Rectal smooth muscle tissue (tissue), 1 donor: ENCODE results near the gene SEMA4D.

Source experiments
- H3K27ac ChIP-seq: one replicate; pipeline ENCODE4 v1.7.0; 2013; ENCODE audit warnings: low read depth, low read length, inconsistent platforms
- H3K27me3 ChIP-seq: one replicate; pipeline ENCODE4 v1.7.0; 2013; ENCODE audit warnings: low read length; ENCODE audit not compliant: control insufficient read depth, insufficient read depth
- H3K36me3 ChIP-seq: one replicate; pipeline ENCODE4 v1.7.0; 2013; ENCODE audit warnings: low read length; ENCODE audit not compliant: control insufficient read depth, insufficient read depth
- H3K4me1 ChIP-seq: one replicate; pipeline ENCODE4 v1.7.0; 2013; ENCODE audit warnings: low read length; ENCODE audit not compliant: control insufficient read depth, insufficient read depth
- H3K4me3 ChIP-seq: one replicate; pipeline ENCODE4 v1.7.0; 2013; ENCODE audit warnings: low read length
- H3K9ac ChIP-seq: one replicate; pipeline ENCODE4 v1.7.0; 2013; ENCODE audit warnings: low read length

The SEMA4D gene

DNA sequence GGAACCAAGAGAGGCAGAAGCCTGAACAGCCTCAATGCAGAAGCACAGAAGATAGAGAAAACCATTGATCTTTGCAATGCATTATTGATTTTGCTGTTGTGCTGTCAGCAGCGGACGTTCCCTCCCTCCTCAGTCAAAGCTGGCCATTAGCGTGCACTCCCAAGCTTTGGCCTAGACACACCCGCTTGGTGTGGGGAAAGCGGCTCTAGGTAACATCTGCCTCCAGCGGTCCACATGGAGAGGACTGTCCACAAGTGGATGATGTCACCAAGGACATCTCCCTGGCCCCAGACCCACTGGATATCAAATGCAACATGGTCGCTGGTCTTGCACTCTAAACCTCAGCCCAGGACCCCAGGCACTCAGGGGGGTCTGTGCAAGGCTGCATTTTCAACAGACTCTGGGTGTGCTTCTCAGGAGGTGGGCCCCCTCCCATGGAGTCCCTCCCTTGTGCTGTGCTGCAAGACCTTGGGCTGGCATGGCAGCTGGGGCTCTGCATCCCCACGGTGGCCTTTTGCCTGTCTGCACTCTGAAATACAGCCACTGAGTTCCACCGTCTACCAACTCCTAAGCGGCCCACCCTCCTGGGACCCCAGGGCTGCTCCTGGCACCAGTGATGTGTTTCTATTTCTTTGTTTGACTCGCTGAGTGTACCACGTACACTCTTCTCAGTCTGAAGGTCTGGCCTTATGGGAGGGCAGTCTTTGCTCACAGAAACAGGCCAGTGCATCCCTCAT is 1.9 kb downstream of the SEMA4D start:
- Histone ChIP-seq H3K27ac (no peak overlapping the region), H3K27me3 (no peaks in the 10 kb centered on the region), H3K9ac (no peak overlapping the region), H3K4me1 (peaks cover 3% of the 10 kb centered on the region), H3K4me3 (peak overlapping the region; percentile 67), H3K36me3 (no peaks in the 10 kb centered on the region)

DNA sequence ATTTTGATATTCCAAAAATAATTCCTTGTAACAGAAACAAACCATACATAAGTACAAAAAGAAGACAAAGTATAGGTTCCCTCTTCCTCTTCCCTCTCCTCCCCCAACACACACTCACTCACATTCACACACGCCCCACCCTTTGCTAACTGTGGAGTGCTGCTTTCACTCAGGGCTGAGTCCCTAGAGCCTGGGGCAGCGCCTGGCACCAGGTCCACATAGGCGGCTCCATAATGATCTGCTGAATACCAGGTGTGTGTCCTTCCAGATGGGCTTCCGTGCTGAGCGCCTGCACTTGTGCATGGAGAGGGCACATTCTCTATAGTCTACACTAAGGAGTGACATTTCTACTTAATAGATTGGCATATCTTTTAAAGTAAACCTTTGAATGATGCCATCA is 3.7 kb downstream of the SEMA4D start:
- Histone ChIP-seq H3K27me3 (no peaks in the 10 kb centered on the region), H3K9ac (no peak overlapping the region), H3K4me3 (no peak overlapping the region), H3K27ac (no peak overlapping the region), H3K4me1 (peaks cover 3% of the 10 kb centered on the region), H3K36me3 (no peaks in the 10 kb centered on the region)

DNA sequence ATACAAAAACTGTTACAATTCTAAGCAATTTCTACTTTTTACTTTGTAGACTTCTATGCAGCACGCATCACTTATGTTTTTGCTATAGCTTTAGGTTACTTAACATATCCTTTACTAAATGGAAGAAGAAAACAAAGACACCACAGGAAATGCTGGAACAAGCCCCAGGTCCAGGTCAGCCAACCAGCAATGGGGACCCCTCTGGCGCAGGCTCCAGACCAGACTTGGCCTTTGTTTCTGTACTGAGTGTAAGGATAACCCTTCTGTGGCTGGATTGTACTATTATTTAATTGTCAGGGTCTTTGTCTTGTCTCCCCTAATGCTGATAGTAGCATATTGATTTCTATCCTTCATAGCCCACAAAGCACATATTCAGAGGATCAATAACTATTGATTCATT is 4.2 kb downstream of the SEMA4D start:
- no peaks in the 10 kb centered on the region for H3K27me3 ChIP-seq
- no peak overlapping the region for H3K27ac ChIP-seq
- H3K4me1 ChIP-seq = peaks cover 3% of the 10 kb centered on the region
- no peak overlapping the region for H3K4me3 ChIP-seq
- no peak overlapping the region for H3K9ac ChIP-seq
- H3K36me3 ChIP-seq = no peaks in the 10 kb centered on the region

DNA sequence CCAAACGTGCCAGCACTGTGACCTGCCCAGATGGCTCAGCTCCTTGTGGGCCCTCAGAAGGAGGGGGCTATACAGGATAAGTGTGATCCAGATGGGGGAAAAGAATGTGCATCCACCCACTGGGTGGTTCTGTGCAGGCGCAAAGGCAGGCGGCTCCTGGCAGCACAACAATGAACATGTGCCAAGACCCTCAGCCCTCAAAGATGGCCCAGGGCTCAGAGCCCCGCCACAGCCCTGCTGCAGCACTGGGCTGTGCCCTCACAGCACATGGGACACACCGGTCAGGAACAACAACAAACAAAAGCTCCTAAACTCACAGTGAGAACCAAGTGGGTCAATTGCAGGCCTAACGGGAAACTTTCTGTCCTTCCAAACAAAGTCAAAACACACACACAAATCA is 4.7 kb downstream of the SEMA4D start:
- Histone ChIP-seq H3K27me3 (no peaks in the 10 kb centered on the region), H3K27ac (no peak overlapping the region), H3K36me3 (no peaks in the 10 kb centered on the region), H3K4me1 (peaks cover under 1% of the 10 kb centered on the region), H3K9ac (no peak overlapping the region), H3K4me3 (no peak overlapping the region)

DNA sequence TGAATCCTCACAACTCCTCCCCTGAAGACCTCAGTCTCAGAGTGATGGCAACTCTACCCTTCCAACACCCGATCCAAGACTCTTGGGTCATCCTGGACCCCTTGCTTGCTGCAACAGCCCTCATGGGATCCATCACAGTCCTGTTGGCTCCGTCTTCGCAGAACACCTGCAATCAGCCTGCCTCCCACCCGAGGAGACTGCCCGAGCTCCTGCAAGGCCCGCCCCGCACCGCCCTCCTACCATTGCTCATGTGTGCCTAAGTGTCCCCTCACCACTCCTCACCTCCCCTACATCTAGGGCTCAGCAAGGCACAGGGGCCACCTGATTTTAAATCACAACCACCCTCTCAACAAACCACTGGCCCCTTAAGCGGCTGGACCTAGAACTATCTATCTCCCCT is 5.3 kb downstream of the SEMA4D start:
- H3K4me3 ChIP-seq = no peak overlapping the region
- H3K36me3 ChIP-seq = no peaks in the 10 kb centered on the region
- no peak overlapping the region for H3K27ac ChIP-seq
- H3K4me1 ChIP-seq = no peaks in the 10 kb centered on the region
- no peak overlapping the region for H3K9ac ChIP-seq
- H3K27me3 ChIP-seq = no peaks in the 10 kb centered on the region

DNA sequence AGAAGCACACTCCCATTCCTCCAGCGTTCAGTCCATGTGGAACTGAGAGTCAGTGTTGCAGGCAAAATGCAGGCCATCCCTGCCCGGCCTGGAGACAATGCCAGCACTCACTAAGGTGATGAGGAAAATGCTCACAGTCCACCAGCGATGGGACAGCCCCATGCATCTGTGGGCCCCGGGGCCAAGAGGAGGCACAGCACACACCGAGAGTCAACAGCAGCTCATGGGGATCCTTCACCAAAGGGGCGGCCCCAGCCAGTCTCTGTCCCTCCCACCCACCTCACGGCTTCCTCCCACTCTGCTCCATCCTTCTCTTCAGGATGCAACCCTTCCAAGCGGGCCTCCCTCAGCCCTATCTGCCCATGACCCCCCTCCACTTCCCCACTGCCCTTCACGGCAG is 6.2 kb downstream of the SEMA4D start:
- no peaks in the 10 kb centered on the region for H3K27me3 ChIP-seq
- no peak overlapping the region for H3K4me3 ChIP-seq
- H3K4me1 ChIP-seq = no peaks in the 10 kb centered on the region
- no peak overlapping the region for H3K27ac ChIP-seq
- no peak overlapping the region for H3K9ac ChIP-seq
- no peaks in the 10 kb centered on the region for H3K36me3 ChIP-seq

DNA sequence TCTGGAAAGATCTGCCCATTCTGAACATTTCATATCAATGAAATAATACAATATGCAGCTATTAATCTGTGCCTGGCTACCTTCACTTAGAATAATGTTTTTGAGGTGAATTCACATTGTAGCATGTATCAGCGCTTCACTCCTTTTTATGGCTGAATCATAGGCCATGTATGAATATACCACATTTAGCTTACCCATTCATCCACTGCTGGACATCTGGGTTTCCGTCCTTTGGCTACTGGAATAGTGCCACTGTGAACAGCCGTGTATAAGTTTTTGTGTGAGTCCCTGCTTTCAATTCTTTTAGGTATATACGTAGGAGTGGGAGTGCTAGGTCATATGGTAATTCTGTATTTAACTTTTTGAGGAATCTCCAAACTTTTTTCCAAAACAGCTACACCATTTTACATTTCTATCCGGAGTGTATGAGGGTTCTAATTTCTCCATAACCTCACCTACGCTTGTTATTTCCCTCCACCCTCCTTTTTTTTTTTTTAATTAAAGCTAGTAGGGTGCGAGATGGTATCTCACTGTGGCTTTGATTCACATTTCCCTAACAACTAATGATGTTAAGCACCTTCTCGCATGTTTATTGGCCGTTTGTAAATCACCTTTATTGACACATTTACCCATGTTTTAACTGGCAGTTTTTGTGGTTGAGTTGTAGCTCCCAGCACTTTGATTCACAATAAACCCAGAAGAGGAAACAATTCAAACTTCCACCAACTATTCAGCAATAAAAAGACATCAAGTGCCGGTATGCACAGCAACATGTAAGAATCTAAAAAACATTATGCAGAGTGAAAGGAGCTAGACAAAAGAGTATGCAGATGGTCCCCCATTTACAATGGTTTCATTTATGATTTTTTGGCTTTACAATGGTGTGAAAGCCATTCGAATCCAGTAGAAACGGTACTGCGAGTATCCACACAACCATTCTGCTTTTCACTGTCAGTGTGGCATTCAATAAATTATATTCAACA is 8.1 kb downstream of the SEMA4D start:
- no peaks in the 10 kb centered on the region for H3K4me1 ChIP-seq
- no peaks in the 10 kb centered on the region for H3K36me3 ChIP-seq
- H3K27me3 ChIP-seq = no peaks in the 10 kb centered on the region
- H3K9ac ChIP-seq = no peak overlapping the region
- H3K4me3 ChIP-seq = no peak overlapping the region
- H3K27ac ChIP-seq = no peak overlapping the region

DNA sequence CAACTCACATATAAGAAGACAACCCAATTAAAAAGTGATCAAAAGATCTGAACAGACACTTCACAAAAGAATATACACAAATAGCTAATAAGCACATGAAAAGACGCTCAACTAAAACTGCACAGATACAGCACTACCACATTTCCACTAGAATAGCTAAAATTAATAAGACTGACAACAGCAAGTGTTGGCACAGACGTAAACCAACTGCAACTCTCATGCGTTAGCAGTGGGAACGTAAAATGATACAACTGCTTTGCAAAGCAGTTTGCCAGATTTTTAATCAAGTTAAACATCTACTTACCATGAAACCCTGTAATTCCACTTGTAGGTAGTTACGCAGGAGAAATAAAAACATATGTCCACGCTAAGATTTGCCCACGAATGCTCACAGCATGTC is 9.0 kb downstream of the SEMA4D start:
- H3K27me3 ChIP-seq = no peaks in the 10 kb centered on the region
- H3K9ac ChIP-seq = no peak overlapping the region
- no peak overlapping the region for H3K4me3 ChIP-seq
- H3K4me1 ChIP-seq = no peaks in the 10 kb centered on the region
- no peak overlapping the region for H3K27ac ChIP-seq
- no peaks in the 10 kb centered on the region for H3K36me3 ChIP-seq

DNA sequence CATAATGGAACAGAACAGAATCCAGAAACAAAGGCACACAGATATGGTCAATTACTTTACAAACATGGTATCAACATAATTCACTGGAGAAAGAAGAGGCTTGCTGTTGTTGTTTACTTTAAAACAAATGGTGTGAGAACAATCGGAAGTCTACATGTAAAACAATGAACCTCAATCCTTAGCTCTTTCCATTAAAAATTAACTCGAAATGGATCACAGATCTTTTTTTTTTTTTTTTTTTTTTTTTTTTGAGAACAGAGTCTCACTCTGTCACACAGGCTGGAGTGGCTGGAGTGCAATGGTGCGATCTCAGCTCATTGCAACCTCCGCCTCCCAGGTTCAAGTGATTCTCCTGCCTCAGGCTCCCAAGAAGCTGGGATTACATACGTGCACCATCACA is 9.8 kb downstream of the SEMA4D start:
- H3K36me3 ChIP-seq = no peaks in the 10 kb centered on the region
- H3K4me1 ChIP-seq = no peaks in the 10 kb centered on the region
- no peak overlapping the region for H3K27ac ChIP-seq
- no peak overlapping the region for H3K9ac ChIP-seq
- no peaks in the 10 kb centered on the region for H3K27me3 ChIP-seq
- H3K4me3 ChIP-seq = no peak overlapping the region

DNA sequence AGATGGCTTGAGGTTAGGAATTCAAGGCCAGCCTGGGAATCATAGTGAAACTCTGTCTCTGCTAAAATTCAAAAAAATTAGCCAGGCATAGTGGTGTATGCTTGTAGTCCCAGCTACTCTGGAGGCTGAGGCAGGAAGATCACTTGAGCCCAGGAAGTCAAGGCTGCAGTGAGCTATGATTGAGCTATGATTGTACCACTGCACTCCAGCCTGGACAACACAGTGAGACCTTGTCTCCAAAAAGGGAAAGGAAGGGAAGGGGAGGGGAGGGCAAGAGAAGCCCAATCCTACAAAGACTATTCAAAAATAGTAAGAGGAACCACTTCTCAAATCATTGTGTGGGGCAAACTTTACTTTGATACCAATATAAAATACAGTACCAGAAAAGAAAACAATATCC is 11.2 kb downstream of the SEMA4D start:
- no peaks in the 10 kb centered on the region for H3K27me3 ChIP-seq
- no peak overlapping the region for H3K27ac ChIP-seq
- H3K4me1 ChIP-seq = no peaks in the 10 kb centered on the region
- H3K36me3 ChIP-seq = no peaks in the 10 kb centered on the region
- H3K4me3 ChIP-seq = no peak overlapping the region
- H3K9ac ChIP-seq = no peak overlapping the region

DNA sequence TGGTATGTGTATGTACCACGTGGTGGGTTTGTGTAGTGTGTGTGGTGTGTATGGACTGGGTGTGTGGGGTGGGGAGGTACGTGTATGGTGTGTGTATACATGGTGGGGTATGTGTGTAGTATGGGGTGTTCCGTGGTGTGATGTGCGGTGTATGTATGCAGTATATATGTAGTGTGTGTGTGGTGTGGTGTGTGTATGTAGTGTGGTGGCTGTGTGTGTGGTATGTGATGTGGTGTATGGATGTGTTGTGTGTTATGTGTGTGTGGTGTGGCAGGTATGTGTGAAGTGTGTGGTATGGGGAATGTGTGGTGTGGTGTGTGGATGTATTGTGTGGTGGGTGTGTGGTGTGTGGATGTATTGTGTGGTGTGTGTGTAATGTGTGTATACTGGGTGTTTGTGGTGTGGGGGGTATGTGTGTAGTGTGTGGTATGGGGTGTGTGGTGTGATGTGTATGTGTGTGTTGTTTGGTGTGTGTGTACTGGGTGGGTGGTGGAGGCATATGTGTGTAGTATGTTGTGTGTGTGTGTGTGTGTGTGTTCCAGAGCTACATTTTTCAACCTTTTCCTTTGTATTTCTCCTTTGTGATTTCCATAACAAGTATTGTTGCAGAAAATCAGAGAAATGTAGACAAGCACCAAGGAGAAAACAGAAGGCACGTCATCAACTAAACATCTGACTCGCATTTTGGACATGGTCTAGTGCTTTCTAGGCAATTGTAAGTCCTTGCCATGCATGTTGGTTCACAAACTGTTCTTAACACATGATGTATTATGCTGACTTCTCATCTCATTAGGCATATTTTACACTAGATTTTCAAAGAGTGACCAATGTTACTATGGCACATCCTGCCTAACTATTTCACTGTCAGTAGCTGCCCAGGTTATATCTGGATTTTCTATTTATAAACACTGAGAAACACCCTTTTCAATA is 13.2 kb downstream of the SEMA4D start:
- H3K27ac ChIP-seq = no peak overlapping the region
- H3K4me1 ChIP-seq = no peaks in the 10 kb centered on the region
- no peak overlapping the region for H3K9ac ChIP-seq
- peak overlapping the region; percentile 25 for H3K4me3 ChIP-seq
- H3K36me3 ChIP-seq = no peaks in the 10 kb centered on the region
- H3K27me3 ChIP-seq = no peaks in the 10 kb centered on the region
